22Rv1 (cell line): ENCODE results near the gene PAQR3.

Experiments used
- ZFX ChIP-seq: fragments of 450-650 bp; IDR thresholded peaks from 2 replicates; pipeline ENCODE4 v1.6.1; 2017; ENCODE audit warnings: antibody characterized with exemption, borderline replicate concordance
- TF ChIP-seq, protein P1 (sequence below): fragments of 450-650 bp; IDR thresholded peaks from 2 replicates; pipeline ENCODE4 v1.5.1; 2017; ENCODE audit warnings: mild to moderate bottlenecking

GRCh38 chr4:78876568-78877320 is 62.5 kb downstream of the PAQR3 start:
- TF ChIP-seq, protein P1, sequence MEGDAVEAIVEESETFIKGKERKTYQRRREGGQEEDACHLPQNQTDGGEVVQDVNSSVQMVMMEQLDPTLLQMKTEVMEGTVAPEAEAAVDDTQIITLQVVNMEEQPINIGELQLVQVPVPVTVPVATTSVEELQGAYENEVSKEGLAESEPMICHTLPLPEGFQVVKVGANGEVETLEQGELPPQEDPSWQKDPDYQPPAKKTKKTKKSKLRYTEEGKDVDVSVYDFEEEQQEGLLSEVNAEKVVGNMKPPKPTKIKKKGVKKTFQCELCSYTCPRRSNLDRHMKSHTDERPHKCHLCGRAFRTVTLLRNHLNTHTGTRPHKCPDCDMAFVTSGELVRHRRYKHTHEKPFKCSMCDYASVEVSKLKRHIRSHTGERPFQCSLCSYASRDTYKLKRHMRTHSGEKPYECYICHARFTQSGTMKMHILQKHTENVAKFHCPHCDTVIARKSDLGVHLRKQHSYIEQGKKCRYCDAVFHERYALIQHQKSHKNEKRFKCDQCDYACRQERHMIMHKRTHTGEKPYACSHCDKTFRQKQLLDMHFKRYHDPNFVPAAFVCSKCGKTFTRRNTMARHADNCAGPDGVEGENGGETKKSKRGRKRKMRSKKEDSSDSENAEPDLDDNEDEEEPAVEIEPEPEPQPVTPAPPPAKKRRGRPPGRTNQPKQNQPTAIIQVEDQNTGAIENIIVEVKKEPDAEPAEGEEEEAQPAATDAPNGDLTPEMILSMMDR = no peak
- no peak for TF ChIP-seq ZFX
